KMS-11 (cell line): Measurements from ENCODE around the gene STAB1.

ENCODE experiments used
- H2AFZ ChIP-seq: fragments of 200-600 bp; sonication (generic); 2 replicates; pipeline ENCODE4 v1.6.1; 2016; ENCODE audit warnings: antibody characterized with exemption, mixed run types, low read depth
- H3K27ac ChIP-seq: fragments of 200-600 bp; sonication (generic); 2 replicates; pipeline ENCODE4 v1.6.1; 2016; ENCODE audit warnings: mild to moderate bottlenecking, mixed run types
- H3K27me3 ChIP-seq: fragments of 200-600 bp; sonication (generic); 2 replicates; pipeline ENCODE4 v1.6.1; 2017; ENCODE audit warnings: mild to moderate bottlenecking, low read depth, mixed run types, moderate library complexity; ENCODE audit not compliant: insufficient read depth
- H3K36me3 ChIP-seq: fragments of 200-600 bp; sonication (generic); 2 replicates; pipeline ENCODE4 v1.6.1; 2017; ENCODE audit warnings: mild to moderate bottlenecking, mixed run types; ENCODE audit not compliant: insufficient read depth
- H3K4me1 ChIP-seq: fragments of 200-600 bp; sonication (generic); 2 replicates; pipeline ENCODE4 v1.6.1; 2016; ENCODE audit warnings: mild to moderate bottlenecking, low read depth, mixed run types; ENCODE audit not compliant: poor library complexity, severe bottlenecking
- H3K4me2 ChIP-seq: fragments of 200-600 bp; sonication (generic); 2 replicates; pipeline ENCODE4 v1.7.0; 2016; ENCODE audit warnings: mild to moderate bottlenecking, mixed run types
- H3K4me3 ChIP-seq: fragments of 200-600 bp; sonication (generic); IDR thresholded peaks from 2 replicates; pipeline ENCODE4 v1.6.1; 2017; ENCODE audit warnings: low read depth, low read length, mixed read lengths; ENCODE audit not compliant: insufficient read depth
- H3K79me2 ChIP-seq: fragments of 200-600 bp; sonication (generic); 2 replicates; pipeline ENCODE4 v1.6.1; 2016; ENCODE audit warnings: low read depth, mixed run types; ENCODE audit not compliant: insufficient read depth
- H3K9ac ChIP-seq: fragments of 200-600 bp; sonication (generic); 2 replicates; pipeline ENCODE4 v1.6.1; 2016; ENCODE audit warnings: mild to moderate bottlenecking, mixed run types
- H4K20me1 ChIP-seq: fragments of 200-600 bp; sonication (generic); 2 replicates; pipeline ENCODE4 v1.6.1; 2016; ENCODE audit warnings: mild to moderate bottlenecking, mixed run types; ENCODE audit not compliant: insufficient read depth
- TF ChIP-seq, protein P1 (sequence below): fragments of 200-600 bp; sonication (generic); conservative IDR thresholded peaks from 2 replicates; pipeline ENCODE4 v1.6.1; 2017; ENCODE audit warnings: low read depth, mild to moderate bottlenecking, antibody characterized with exemption, low read length, moderate library complexity, mixed read lengths

The STAB1 gene

DNA sequence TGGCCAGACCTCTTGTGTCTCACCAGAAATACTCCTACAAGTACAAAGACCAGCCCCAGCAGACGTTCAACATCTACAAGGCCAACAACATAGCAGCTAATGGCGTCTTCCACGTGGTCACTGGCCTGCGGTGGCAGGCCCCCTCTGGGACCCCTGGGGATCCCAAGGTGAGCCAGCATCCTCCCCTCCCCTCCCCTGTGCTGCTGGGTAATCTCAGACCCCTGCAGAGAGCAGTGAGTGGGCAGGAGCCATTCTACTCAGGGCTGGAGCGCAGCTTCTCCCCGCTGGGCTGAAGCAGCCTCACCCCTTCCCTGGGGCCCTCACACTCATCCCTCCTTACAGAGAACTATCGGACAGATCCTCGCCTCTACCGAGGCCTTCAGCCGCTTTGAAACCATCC lies 9.8 kb downstream of the STAB1 start:
- no peaks in the 10 kb centered on the region for H3K4me1 ChIP-seq
- no peaks in the 10 kb centered on the region for H3K27me3 ChIP-seq
- H3K9ac ChIP-seq: no peak overlapping the region
- TF ChIP-seq, protein P1, sequence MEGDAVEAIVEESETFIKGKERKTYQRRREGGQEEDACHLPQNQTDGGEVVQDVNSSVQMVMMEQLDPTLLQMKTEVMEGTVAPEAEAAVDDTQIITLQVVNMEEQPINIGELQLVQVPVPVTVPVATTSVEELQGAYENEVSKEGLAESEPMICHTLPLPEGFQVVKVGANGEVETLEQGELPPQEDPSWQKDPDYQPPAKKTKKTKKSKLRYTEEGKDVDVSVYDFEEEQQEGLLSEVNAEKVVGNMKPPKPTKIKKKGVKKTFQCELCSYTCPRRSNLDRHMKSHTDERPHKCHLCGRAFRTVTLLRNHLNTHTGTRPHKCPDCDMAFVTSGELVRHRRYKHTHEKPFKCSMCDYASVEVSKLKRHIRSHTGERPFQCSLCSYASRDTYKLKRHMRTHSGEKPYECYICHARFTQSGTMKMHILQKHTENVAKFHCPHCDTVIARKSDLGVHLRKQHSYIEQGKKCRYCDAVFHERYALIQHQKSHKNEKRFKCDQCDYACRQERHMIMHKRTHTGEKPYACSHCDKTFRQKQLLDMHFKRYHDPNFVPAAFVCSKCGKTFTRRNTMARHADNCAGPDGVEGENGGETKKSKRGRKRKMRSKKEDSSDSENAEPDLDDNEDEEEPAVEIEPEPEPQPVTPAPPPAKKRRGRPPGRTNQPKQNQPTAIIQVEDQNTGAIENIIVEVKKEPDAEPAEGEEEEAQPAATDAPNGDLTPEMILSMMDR: no peak
- no peak overlapping the region for H3K4me2 ChIP-seq
- no peaks in the 10 kb centered on the region for H4K20me1 ChIP-seq
- no peak overlapping the region for H3K27ac ChIP-seq
- H3K79me2 ChIP-seq: no peaks in the 10 kb centered on the region
- H2AFZ ChIP-seq: no peak overlapping the region
- H3K4me3 ChIP-seq: no peak overlapping the region
- no peaks in the 10 kb centered on the region for H3K36me3 ChIP-seq

DNA sequence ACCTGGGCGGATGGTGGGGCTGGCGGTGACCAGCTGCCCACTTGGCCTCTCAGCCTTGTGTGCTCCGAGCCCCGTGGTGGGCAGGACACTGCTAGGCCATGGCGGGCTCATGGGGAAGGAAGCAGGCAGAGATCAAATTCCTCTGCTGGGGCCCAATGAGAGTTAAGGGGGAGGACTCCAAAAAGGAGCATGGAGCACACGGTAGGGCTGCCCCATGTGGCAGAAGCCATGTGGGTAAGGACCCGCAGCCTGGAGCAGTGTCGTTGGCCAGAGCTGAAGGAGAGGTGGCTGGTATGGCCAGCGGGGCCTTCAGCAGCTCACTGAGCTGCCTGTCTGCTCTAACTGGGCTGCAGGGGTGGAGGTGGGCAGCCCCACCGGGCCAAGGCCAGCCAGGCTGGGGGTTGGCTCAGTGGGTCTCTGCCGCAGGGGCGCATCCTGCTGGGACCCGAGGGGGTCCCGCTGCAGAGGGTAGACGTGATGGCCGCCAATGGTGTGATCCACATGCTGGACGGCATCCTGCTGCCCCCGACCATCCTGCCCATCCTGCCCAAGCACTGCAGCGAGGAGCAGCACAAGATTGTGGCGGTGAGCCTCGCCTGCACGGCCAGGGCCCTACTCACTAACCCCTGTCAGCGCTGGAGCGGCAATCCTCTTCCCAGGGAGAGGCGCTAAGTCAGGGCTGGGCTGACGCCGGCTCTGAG lies 11.3 kb downstream of the STAB1 start:
- Histone ChIP-seq H3K79me2 (no peaks in the 10 kb centered on the region), H3K4me1 (no peaks in the 10 kb centered on the region), H4K20me1 (no peaks in the 10 kb centered on the region), H3K27ac (no peak overlapping the region), H3K4me2 (no peak overlapping the region), H2AFZ (no peak overlapping the region), H3K27me3 (no peaks in the 10 kb centered on the region), H3K36me3 (no peaks in the 10 kb centered on the region), H3K4me3 (no peak overlapping the region), H3K9ac (no peak overlapping the region)
- TF ChIP-seq, protein P1: no peak

DNA sequence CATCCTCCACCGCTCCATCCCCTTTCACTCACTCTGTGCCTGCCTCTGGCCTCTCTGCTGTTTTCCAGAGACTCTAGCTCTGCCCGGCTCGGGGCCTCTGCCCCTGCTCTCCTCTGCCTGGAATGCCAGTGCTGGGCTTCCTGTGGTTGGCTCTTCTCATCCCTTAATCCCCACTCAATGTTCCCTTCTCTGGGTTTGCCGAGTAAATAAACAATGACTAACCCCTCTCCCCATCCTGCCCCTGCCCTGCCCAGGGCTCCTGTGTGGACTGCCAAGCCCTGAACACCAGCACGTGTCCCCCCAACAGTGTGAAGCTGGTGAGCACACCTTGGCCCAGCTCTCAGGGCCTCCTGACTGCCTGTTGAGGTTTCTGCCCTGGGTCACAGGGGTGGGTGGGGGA lies 12.2 kb downstream of the STAB1 start:
- Histone ChIP-seq H3K79me2 (no peaks in the 10 kb centered on the region), H4K20me1 (no peaks in the 10 kb centered on the region), H3K27ac (no peak overlapping the region), H3K36me3 (no peaks in the 10 kb centered on the region), H2AFZ (no peak overlapping the region), H3K4me1 (no peaks in the 10 kb centered on the region), H3K4me3 (no peak overlapping the region), H3K9ac (no peak overlapping the region), H3K4me2 (no peak overlapping the region), H3K27me3 (no peaks in the 10 kb centered on the region)
- TF ChIP-seq, protein P1: no peak

DNA sequence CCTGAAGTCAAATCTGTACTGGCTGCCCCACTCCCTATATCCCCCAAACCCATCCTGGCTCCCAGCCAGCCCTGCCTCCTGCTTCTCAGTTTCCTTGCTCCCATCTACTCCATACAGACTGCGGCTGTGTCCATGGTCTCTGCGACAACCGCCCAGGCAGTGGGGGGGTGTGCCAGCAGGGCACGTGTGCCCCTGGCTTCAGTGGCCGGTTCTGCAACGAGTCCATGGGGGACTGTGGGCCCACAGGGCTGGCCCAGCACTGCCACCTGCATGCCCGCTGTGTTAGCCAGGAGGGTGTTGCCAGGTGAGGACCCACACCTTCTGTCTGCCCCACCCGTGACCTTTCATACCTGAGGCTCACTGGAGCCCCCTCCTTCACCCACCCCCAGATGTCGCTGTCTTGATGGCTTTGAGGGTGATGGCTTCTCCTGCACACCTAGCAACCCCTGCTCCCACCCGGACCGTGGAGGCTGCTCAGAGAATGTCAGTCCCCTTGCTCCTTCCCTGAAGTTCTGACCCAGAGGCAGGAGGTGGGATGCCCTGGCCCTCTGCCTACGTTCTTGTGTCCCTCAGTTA lies 14.7 kb downstream of the STAB1 start:
- Histone ChIP-seq H3K27ac (no peak overlapping the region), H3K36me3 (no peaks in the 10 kb centered on the region), H4K20me1 (no peaks in the 10 kb centered on the region), H3K4me2 (no peak overlapping the region), H2AFZ (no peak overlapping the region), H3K79me2 (no peaks in the 10 kb centered on the region), H3K4me1 (no peaks in the 10 kb centered on the region), H3K9ac (no peak overlapping the region), H3K4me3 (no peak overlapping the region), H3K27me3 (no peaks in the 10 kb centered on the region)
- TF ChIP-seq, protein P1: no peak
